Brain microvascular endothelial cell (primary cell): Measurements from ENCODE around the gene LMNA.
A peak's percentile ranks its signal among the peaks of the same experiment; 100 is the strongest.

Source experiments
- DNase-seq: peaks from one replicate; pipeline ENCODE4 v3.0.0-alpha.2; 2020
- H3K27ac ChIP-seq: fragments of 250-450 bp; sonication (Bioruptor Pico); 2 replicates; pipeline ENCODE4 v1.5.1; 2020; ENCODE audit warnings: mild to moderate bottlenecking, moderate library complexity
- H3K27me3 ChIP-seq: fragments of 250-450 bp; sonication (Bioruptor Pico); replicated peaks from 2 replicates; pipeline ENCODE4 v1.5.1; 2020; ENCODE audit warnings: mild to moderate bottlenecking
- H3K36me3 ChIP-seq: fragments of 250-450 bp; sonication (Bioruptor Pico); replicated peaks from 2 replicates; pipeline ENCODE4 v1.5.1; 2020; ENCODE audit warnings: mild to moderate bottlenecking
- H3K4me3 ChIP-seq: 2 replicates; pipeline ENCODE4 v1.5.1; 2011; ENCODE audit warnings: low read depth, mild to moderate bottlenecking, control low read depth, low read length, moderate library complexity
- in situ Hi-C: cut with HindIII; loops from 2 replicates; pipeline ENCODE4 v1.10.0; 2017; ENCODE audit warnings: low sequenced_read_pairs, low pct_ligation_motif_present
- TF ChIP-seq, protein P1 (sequence below): IDR thresholded peaks from 2 replicates; pipeline ENCODE4 v1.5.1; 2011; ENCODE audit warnings: low read depth, mild to moderate bottlenecking, moderate library complexity, low read length, control low read depth, inconsistent platforms; ENCODE audit errors: missing control alignments

Gene LMNA

GRCh38 chr1:156155756-156156510 is 41.4 kb downstream of the LMNA start:
- H3K27me3 ChIP-seq = no peaks in the 10 kb centered on the region
- no peaks in the 10 kb centered on the region for H3K36me3 ChIP-seq
- in situ Hi-C loops = no loop called here
- H3K27ac ChIP-seq = no peak overlapping the region
- DNase-seq = no peak
- TF ChIP-seq, protein P1, sequence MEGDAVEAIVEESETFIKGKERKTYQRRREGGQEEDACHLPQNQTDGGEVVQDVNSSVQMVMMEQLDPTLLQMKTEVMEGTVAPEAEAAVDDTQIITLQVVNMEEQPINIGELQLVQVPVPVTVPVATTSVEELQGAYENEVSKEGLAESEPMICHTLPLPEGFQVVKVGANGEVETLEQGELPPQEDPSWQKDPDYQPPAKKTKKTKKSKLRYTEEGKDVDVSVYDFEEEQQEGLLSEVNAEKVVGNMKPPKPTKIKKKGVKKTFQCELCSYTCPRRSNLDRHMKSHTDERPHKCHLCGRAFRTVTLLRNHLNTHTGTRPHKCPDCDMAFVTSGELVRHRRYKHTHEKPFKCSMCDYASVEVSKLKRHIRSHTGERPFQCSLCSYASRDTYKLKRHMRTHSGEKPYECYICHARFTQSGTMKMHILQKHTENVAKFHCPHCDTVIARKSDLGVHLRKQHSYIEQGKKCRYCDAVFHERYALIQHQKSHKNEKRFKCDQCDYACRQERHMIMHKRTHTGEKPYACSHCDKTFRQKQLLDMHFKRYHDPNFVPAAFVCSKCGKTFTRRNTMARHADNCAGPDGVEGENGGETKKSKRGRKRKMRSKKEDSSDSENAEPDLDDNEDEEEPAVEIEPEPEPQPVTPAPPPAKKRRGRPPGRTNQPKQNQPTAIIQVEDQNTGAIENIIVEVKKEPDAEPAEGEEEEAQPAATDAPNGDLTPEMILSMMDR = no peak
- no peak overlapping the region for H3K4me3 ChIP-seq

DNA sequence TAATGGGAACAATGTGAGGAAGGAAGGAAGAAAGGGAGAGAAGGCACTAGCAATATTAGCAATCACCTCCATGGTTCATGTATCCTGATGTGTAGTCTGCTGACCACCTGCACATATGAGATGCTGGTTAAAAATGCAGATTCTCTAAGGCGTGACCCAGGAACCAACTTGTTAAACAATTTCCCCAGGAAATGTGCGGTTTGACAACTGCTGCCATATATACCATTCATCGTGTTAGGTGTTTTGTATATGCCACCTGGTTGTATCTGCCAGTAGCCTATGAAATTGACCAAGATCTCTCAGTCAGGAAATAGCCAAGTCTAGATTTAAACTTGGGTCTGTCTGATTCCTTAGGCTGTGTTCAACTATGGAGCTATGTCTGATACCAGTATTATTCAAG is 43.0 kb downstream of the LMNA start:
- DNase-seq = no peak

DNA sequence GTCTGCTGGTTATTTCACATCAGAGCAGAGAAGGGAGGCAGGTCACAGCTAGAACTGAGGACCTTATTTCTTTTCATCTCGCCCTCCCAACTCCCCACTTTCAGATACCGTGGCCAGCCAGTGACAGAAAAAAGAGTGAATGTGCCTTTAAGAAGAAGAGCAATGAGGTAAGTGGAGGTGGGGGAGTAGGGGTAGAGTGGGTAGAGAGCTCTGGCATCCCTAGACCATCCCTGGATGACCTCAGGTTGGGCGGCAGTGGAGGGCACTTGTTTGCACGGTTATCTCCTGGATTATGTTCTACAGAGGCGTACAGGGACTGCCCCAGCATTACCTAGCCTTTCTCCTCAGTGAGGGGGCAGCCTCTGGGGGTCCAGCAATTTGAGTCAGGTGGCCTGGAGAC is 43.5 kb downstream of the LMNA start:
- Histone ChIP-seq H3K4me3 (no peak overlapping the region), H3K36me3 (no peaks in the 10 kb centered on the region), H3K27ac (no peak overlapping the region), H3K27me3 (no peaks in the 10 kb centered on the region)
- in situ Hi-C loops = no loop called here
- TF ChIP-seq, protein P1 = no peak
- DNase-seq = no peak

More for the DNA sequence above, 43.0 kb downstream of the LMNA start:
- H3K27me3 ChIP-seq = no peaks in the 10 kb centered on the region
- no peak overlapping the region for H3K4me3 ChIP-seq
- H3K27ac ChIP-seq = no peak overlapping the region
- H3K36me3 ChIP-seq = no peaks in the 10 kb centered on the region
- TF ChIP-seq, protein P1 = no peak
- in situ Hi-C loops = no loop called here

GRCh38 chr1:156160000-156160742 is 45.7 kb downstream of the LMNA start:
- no peaks in the 10 kb centered on the region for H3K36me3 ChIP-seq
- in situ Hi-C loops = no loop called here
- H3K27ac ChIP-seq = no peak overlapping the region
- no peak for DNase-seq
- peak overlapping the region; percentile 45 for H3K4me3 ChIP-seq
- TF ChIP-seq, protein P1 = no peak
- H3K27me3 ChIP-seq = no peaks in the 10 kb centered on the region

DNA sequence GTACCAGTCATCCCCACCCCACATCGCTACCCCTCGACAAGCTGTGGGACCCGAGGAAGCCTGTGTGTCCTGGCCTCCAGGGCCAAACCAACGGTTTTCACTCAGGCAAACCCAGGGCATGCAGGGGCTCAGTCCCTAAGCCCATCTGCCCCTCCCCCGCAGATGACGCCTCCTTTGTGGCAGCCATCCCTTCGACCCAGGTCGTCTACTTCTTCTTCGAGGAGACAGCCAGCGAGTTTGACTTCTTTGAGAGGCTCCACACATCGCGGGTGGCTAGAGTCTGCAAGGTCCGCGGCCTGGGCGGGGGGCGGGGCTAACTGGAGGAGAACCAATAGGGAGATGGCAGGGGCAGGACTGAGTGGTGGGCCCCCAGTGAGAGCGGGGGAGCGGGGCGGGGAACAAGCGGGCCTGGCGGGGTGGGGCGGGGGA is 46.2 kb downstream of the LMNA start:
- in situ Hi-C loops = no loop called here
- Histone ChIP-seq H3K36me3 (no peaks in the 10 kb centered on the region), H3K4me3 (peak overlapping the region; percentile 45), H3K27ac (no peak overlapping the region), H3K27me3 (no peaks in the 10 kb centered on the region)
- peak; percentile 65 for DNase-seq
- TF ChIP-seq, protein P1 = no peak
